Measurements from ENCODE around the gene LRP5.
A peak's percentile ranks its signal among the peaks of the same experiment; 100 is the strongest.

The LRP5 gene

GRCh38 chr11:68488623-68489022 lies 176.2 kb downstream of the LRP5 start:
- H3K4me1 ChIP-seq (ENCODE audit: control extremely low read depth in 1 of 4, control insufficient read depth in 4 of 4, insufficient read depth in 4 of 4, low read length in 3 of 4), result peaks cover 0 to 10% (median 3%) of the 10 kb centered on the region in 4 experiments
- peaks cover 0 to 7% (median 0%) of the 10 kb centered on the region in 4 experiments for H3K36me3 ChIP-seq (ENCODE audit: control insufficient read depth in 4 of 4, insufficient read depth in 4 of 4, low read length in 3 of 4)
- H3K27me3 ChIP-seq (replicated peaks in 2 of 5; ENCODE audit: control insufficient read depth in 4 of 5, insufficient read depth in 5 of 5, low read length in 4 of 5), result no peaks in the 10 kb centered on the region
- POLR2A ChIA-PET, result no interaction called here
- CTCF ChIA-PET, result interaction anchor here (0.7 to 1.4 kb wide), 4 partner anchors 10 to 32 kb away, joined by 3 to 4 read pairs (median 4); no protein-coding TSS in a partner anchor
- no peaks in the 10 kb centered on the region for H3K9me3 ChIP-seq (ENCODE audit: control extremely low read depth in 1 of 5, control insufficient read depth in 4 of 5, insufficient read depth in 2 of 5, low read depth in 1 of 5, low read length in 4 of 5)
- H3K27ac ChIP-seq (ENCODE audit: insufficient read depth in 1 of 2, low read depth in 1 of 2, low read length in 2 of 2, poor library complexity in 1 of 2, severe bottlenecking in 2 of 2), result no peak overlapping the region
- no peak overlapping the region for H3K4me3 ChIP-seq (ENCODE audit: control insufficient read depth in 1 of 7, extremely low read depth in 1 of 7, insufficient read depth in 4 of 7, low read depth in 2 of 7, low read length in 6 of 7)
- DNase-seq, result no peak
- WGBS (ENCODE audit: insufficient coverage), result 100% methylated on average over 1 of the region's 1 CpG

GRCh38 chr11:68495220-68495729 lies 182.9 kb downstream of the LRP5 start:
- H3K27ac ChIP-seq (ENCODE audit: insufficient read depth in 1 of 2, low read depth in 1 of 2, low read length in 2 of 2, poor library complexity in 1 of 2, severe bottlenecking in 2 of 2), result peak overlapping the region in 1 of 2 experiments; percentile 36
- no CpG with 5 or more reads among the region's 3 CpGs for WGBS (ENCODE audit: insufficient coverage)
- peaks cover 8 to 35% (median 21%) of the 10 kb centered on the region in 4 experiments for H3K4me1 ChIP-seq (ENCODE audit: control extremely low read depth in 1 of 4, control insufficient read depth in 4 of 4, insufficient read depth in 4 of 4, low read length in 3 of 4)

GRCh38 chr11:68495872-68496271 lies 183.5 kb downstream of the LRP5 start:
- no peak overlapping the region for H3K4me3 ChIP-seq (ENCODE audit: control insufficient read depth in 1 of 7, extremely low read depth in 1 of 7, insufficient read depth in 4 of 7, low read depth in 2 of 7, low read length in 6 of 7)
- no peak overlapping the region for H3K27ac ChIP-seq (ENCODE audit: insufficient read depth in 1 of 2, low read depth in 1 of 2, low read length in 2 of 2, poor library complexity in 1 of 2, severe bottlenecking in 2 of 2)
- ChIA-PET POLR2A (no interaction called here), CTCF (interaction anchor here (1.3 to 1.5 kb wide), 2 partner anchors 9 to 29 kb away, joined by 4 to 6 read pairs; no protein-coding TSS in a partner anchor)
- H3K27me3 ChIP-seq (replicated peaks in 2 of 5; ENCODE audit: control insufficient read depth in 4 of 5, insufficient read depth in 5 of 5, low read length in 4 of 5), result no peaks in the 10 kb centered on the region
- DNase-seq, result no peak
- no peaks in the 10 kb centered on the region for H3K9me3 ChIP-seq (ENCODE audit: control extremely low read depth in 1 of 5, control insufficient read depth in 4 of 5, insufficient read depth in 2 of 5, low read depth in 1 of 5, low read length in 4 of 5)
- H3K4me1 ChIP-seq (ENCODE audit: control extremely low read depth in 1 of 4, control insufficient read depth in 4 of 4, insufficient read depth in 4 of 4, low read length in 3 of 4), result peaks cover 10 to 37% (median 23%) of the 10 kb centered on the region in 4 experiments
- WGBS (ENCODE audit: insufficient coverage), result 100% methylated on average over 1 of the region's 3 CpGs
- peaks cover 0 to 3% (median 0%) of the 10 kb centered on the region in 4 experiments for H3K36me3 ChIP-seq (ENCODE audit: control insufficient read depth in 4 of 4, insufficient read depth in 4 of 4, low read length in 3 of 4)

More at GRCh38 chr11:68495220-68495729, 182.9 kb downstream of the LRP5 start:
- Histone ChIP-seq H3K4me3 (ENCODE audit: control insufficient read depth in 1 of 7, extremely low read depth in 1 of 7, insufficient read depth in 4 of 7, low read depth in 2 of 7, low read length in 6 of 7) (no peak overlapping the region), H3K9me3 (ENCODE audit: control extremely low read depth in 1 of 5, control insufficient read depth in 4 of 5, insufficient read depth in 2 of 5, low read depth in 1 of 5, low read length in 4 of 5) (no peaks in the 10 kb centered on the region), H3K27me3 (replicated peaks in 2 of 5; ENCODE audit: control insufficient read depth in 4 of 5, insufficient read depth in 5 of 5, low read length in 4 of 5) (no peaks in the 10 kb centered on the region), H3K36me3 (ENCODE audit: control insufficient read depth in 4 of 4, insufficient read depth in 4 of 4, low read length in 3 of 4) (no peaks in the 10 kb centered on the region)
- CTCF ChIA-PET, result interaction anchor here (0.9 to 1.6 kb wide), 6 partner anchors 10 to 30 kb away, joined by 3 to 6 read pairs (median 4); no protein-coding TSS in a partner anchor
- POLR2A ChIA-PET, result no interaction called here
- DNase-seq, result no peak

GRCh38 chr11:68497761-68498160 lies 185.4 kb downstream of the LRP5 start:
- H3K9me3 ChIP-seq (ENCODE audit: control extremely low read depth in 1 of 5, control insufficient read depth in 4 of 5, insufficient read depth in 2 of 5, low read depth in 1 of 5, low read length in 4 of 5), result no peaks in the 10 kb centered on the region
- no peak overlapping the region for H3K4me3 ChIP-seq (ENCODE audit: control insufficient read depth in 1 of 7, extremely low read depth in 1 of 7, insufficient read depth in 4 of 7, low read depth in 2 of 7, low read length in 6 of 7)
- ChIA-PET POLR2A (no interaction called here), CTCF (interaction anchor here (1.2 to 1.5 kb wide), 4 partner anchors 10 to 32 kb away, joined by 3 to 4 read pairs (median 4); no protein-coding TSS in a partner anchor)
- H3K27me3 ChIP-seq (replicated peaks in 2 of 5; ENCODE audit: control insufficient read depth in 4 of 5, insufficient read depth in 5 of 5, low read length in 4 of 5), result no peaks in the 10 kb centered on the region
- no peak for DNase-seq
- H3K4me1 ChIP-seq (ENCODE audit: control extremely low read depth in 1 of 4, control insufficient read depth in 4 of 4, insufficient read depth in 4 of 4, low read length in 3 of 4), result peaks cover 16 to 50% (median 30%) of the 10 kb centered on the region in 4 experiments
- no CpG with 5 or more reads among the region's 2 CpGs for WGBS (ENCODE audit: insufficient coverage)
- peaks cover 0 to 3% (median 0%) of the 10 kb centered on the region in 4 experiments for H3K36me3 ChIP-seq (ENCODE audit: control insufficient read depth in 4 of 4, insufficient read depth in 4 of 4, low read length in 3 of 4)
- peak overlapping the region in 1 of 2 experiments; percentile 22 for H3K27ac ChIP-seq (ENCODE audit: insufficient read depth in 1 of 2, low read depth in 1 of 2, low read length in 2 of 2, poor library complexity in 1 of 2, severe bottlenecking in 2 of 2)

- ChIA-PET CTCF (interaction anchor here (1.2 to 1.6 kb wide), 5 partner anchors 10 to 38 kb away, joined by 3 to 4 read pairs (median 3); no protein-coding TSS in a partner anchor), POLR2A (no interaction called here)
- no peak for DNase-seq
- Histone ChIP-seq H3K27me3 (replicated peaks in 2 of 5; ENCODE audit: control insufficient read depth in 4 of 5, insufficient read depth in 5 of 5, low read length in 4 of 5) (no peaks in the 10 kb centered on the region), H3K9me3 (ENCODE audit: control extremely low read depth in 1 of 5, control insufficient read depth in 4 of 5, insufficient read depth in 2 of 5, low read depth in 1 of 5, low read length in 4 of 5) (no peaks in the 10 kb centered on the region), H3K36me3 (ENCODE audit: control insufficient read depth in 4 of 4, insufficient read depth in 4 of 4, low read length in 3 of 4) (peaks cover 0 to 3% (median 0%) of the 10 kb centered on the region in 4 experiments), H3K4me1 (ENCODE audit: control extremely low read depth in 1 of 4, control insufficient read depth in 4 of 4, insufficient read depth in 4 of 4, low read length in 3 of 4) (peaks cover 21 to 55% (median 33%) of the 10 kb centered on the region in 4 experiments), H3K4me3 (ENCODE audit: control insufficient read depth in 1 of 7, extremely low read depth in 1 of 7, insufficient read depth in 4 of 7, low read depth in 2 of 7, low read length in 6 of 7) (no peak overlapping the region), H3K27ac (ENCODE audit: insufficient read depth in 1 of 2, low read depth in 1 of 2, low read length in 2 of 2, poor library complexity in 1 of 2, severe bottlenecking in 2 of 2) (no peak overlapping the region)
- 67% methylated on average over 1 of the region's 2 CpGs for WGBS (ENCODE audit: insufficient coverage)
These were observed 185.9 kb downstream of the LRP5 start for GRCh38 chr11:68498321-68498720.
